Activated naive CD4-positive, alpha-beta T cell treated with anti-CD3 and anti-CD28 coated beads, Interleukin-2, amount 50 U/mL, for 24 hours (primary cell): ENCODE data around the gene ADCY9.
"Not testable (repeated sequence)": the region's sequence is repeated elsewhere in the genome, so short reads cannot be mapped to it uniquely, and the experiment has no call there.

ENCODE experiments used
- H3K27ac Mint-ChIP-seq: one replicate; pipeline ENCODE4 v1.8.0; 2021; ENCODE audit warnings: mild to moderate bottlenecking, mixed read lengths
- H3K27me3 Mint-ChIP-seq: one replicate; pipeline ENCODE4 v1.8.0; 2021; ENCODE audit warnings: mixed read lengths
- H3K36me3 Mint-ChIP-seq: one replicate; pipeline ENCODE4 v1.8.0; 2021; ENCODE audit warnings: mixed read lengths
- H3K4me1 Mint-ChIP-seq: one replicate; pipeline ENCODE4 v1.8.0; 2021; ENCODE audit warnings: mixed read lengths
- H3K4me3 Mint-ChIP-seq: one replicate; pipeline ENCODE4 v1.8.0; 2021; ENCODE audit warnings: mild to moderate bottlenecking, mixed read lengths
- H3K9me3 Mint-ChIP-seq: one replicate; pipeline ENCODE4 v1.8.0; 2021; ENCODE audit warnings: mixed read lengths

ADCY9 gene

GRCh38 chr16:4048481-4048880 lies 67.8 kb downstream of the ADCY9 start:
- no peak overlapping the region for H3K27ac Mint-ChIP-seq
- H3K4me3 Mint-ChIP-seq = no peak overlapping the region
- H3K36me3 Mint-ChIP-seq = no peaks in the 10 kb centered on the region
- H3K9me3 Mint-ChIP-seq = no peaks in the 10 kb centered on the region
- H3K4me1 Mint-ChIP-seq = peaks cover 8% of the 10 kb centered on the region
- H3K27me3 Mint-ChIP-seq = no peaks in the 10 kb centered on the region

GRCh38 chr16:4046221-4046620 lies 70.0 kb downstream of the ADCY9 start:
- H3K27me3 Mint-ChIP-seq = no peaks in the 10 kb centered on the region
- H3K36me3 Mint-ChIP-seq = no peaks in the 10 kb centered on the region
- peaks cover 8% of the 10 kb centered on the region for H3K4me1 Mint-ChIP-seq
- no peaks in the 10 kb centered on the region for H3K9me3 Mint-ChIP-seq
- no peak overlapping the region for H3K4me3 Mint-ChIP-seq
- H3K27ac Mint-ChIP-seq = no peak overlapping the region

GRCh38 chr16:4045561-4045960 lies 70.7 kb downstream of the ADCY9 start:
- H3K36me3 Mint-ChIP-seq, H3K9me3 Mint-ChIP-seq, H3K4me3 Mint-ChIP-seq, H3K27me3 Mint-ChIP-seq, H3K27ac Mint-ChIP-seq, H3K4me1 Mint-ChIP-seq: not testable (repeated sequence)

GRCh38 chr16:4042581-4042980 lies 73.7 kb downstream of the ADCY9 start:
- Mint-ChIP-seq H3K9me3 (no peaks in the 10 kb centered on the region), H3K36me3 (peaks cover 3% of the 10 kb centered on the region), H3K27ac (no peak overlapping the region), H3K4me3 (no peak overlapping the region), H3K27me3 (no peaks in the 10 kb centered on the region), H3K4me1 (peaks cover 8% of the 10 kb centered on the region)

GRCh38 chr16:4038448-4038847 lies 77.8 kb downstream of the ADCY9 start:
- H3K27me3 Mint-ChIP-seq = no peaks in the 10 kb centered on the region
- no peak overlapping the region for H3K4me3 Mint-ChIP-seq
- peaks cover 3% of the 10 kb centered on the region for H3K36me3 Mint-ChIP-seq
- no peaks in the 10 kb centered on the region for H3K9me3 Mint-ChIP-seq
- H3K4me1 Mint-ChIP-seq = no peaks in the 10 kb centered on the region
- H3K27ac Mint-ChIP-seq = no peak overlapping the region

GRCh38 chr16:4036952-4037351 lies 79.3 kb downstream of the ADCY9 start:
- not testable (repeated sequence) for H3K27me3 Mint-ChIP-seq, H3K4me3 Mint-ChIP-seq, H3K9me3 Mint-ChIP-seq, H3K4me1 Mint-ChIP-seq, H3K27ac Mint-ChIP-seq, H3K36me3 Mint-ChIP-seq

- H3K4me1 Mint-ChIP-seq = peaks cover 8% of the 10 kb centered on the region
- H3K4me3 Mint-ChIP-seq = no peak overlapping the region
- H3K27ac Mint-ChIP-seq = no peak overlapping the region
- peaks cover 3% of the 10 kb centered on the region for H3K36me3 Mint-ChIP-seq
- no peaks in the 10 kb centered on the region for H3K27me3 Mint-ChIP-seq
- no peaks in the 10 kb centered on the region for H3K9me3 Mint-ChIP-seq
Measured at GRCh38 chr16:4034963-4035362, 81.3 kb downstream of the ADCY9 start.

- Mint-ChIP-seq H3K36me3 (peaks cover 4% of the 10 kb centered on the region), H3K27ac (no peak overlapping the region), H3K4me3 (no peak overlapping the region), H3K9me3 (no peaks in the 10 kb centered on the region), H3K27me3 (no peaks in the 10 kb centered on the region), H3K4me1 (peaks cover 10% of the 10 kb centered on the region)
Measured at GRCh38 chr16:4033951-4034350, 82.3 kb downstream of the ADCY9 start.

GRCh38 chr16:4032768-4033167 lies 83.5 kb downstream of the ADCY9 start:
- Mint-ChIP-seq H3K4me3 (no peak overlapping the region), H3K27ac (no peak overlapping the region), H3K36me3 (peaks cover 1% of the 10 kb centered on the region), H3K9me3 (no peaks in the 10 kb centered on the region), H3K27me3 (no peaks in the 10 kb centered on the region), H3K4me1 (peaks cover 10% of the 10 kb centered on the region)

- H3K9me3 Mint-ChIP-seq = no peaks in the 10 kb centered on the region
- H3K36me3 Mint-ChIP-seq = peaks cover 1% of the 10 kb centered on the region
- H3K4me1 Mint-ChIP-seq = peaks cover 10% of the 10 kb centered on the region
- H3K27ac Mint-ChIP-seq = no peak overlapping the region
- H3K27me3 Mint-ChIP-seq = no peaks in the 10 kb centered on the region
- no peak overlapping the region for H3K4me3 Mint-ChIP-seq
Measured at GRCh38 chr16:4028144-4028543, 88.1 kb downstream of the ADCY9 start.

- Mint-ChIP-seq H3K27ac (no peak overlapping the region), H3K9me3 (no peaks in the 10 kb centered on the region), H3K27me3 (no peaks in the 10 kb centered on the region), H3K4me1 (peaks cover 10% of the 10 kb centered on the region), H3K4me3 (no peak overlapping the region), H3K36me3 (peaks cover 1% of the 10 kb centered on the region)
Measured at GRCh38 chr16:4026854-4027253, 89.4 kb downstream of the ADCY9 start.

GRCh38 chr16:4025428-4025827 lies 90.8 kb downstream of the ADCY9 start:
- Mint-ChIP-seq H3K4me1 (peaks cover 4% of the 10 kb centered on the region), H3K27ac (no peak overlapping the region), H3K9me3 (no peaks in the 10 kb centered on the region), H3K27me3 (no peaks in the 10 kb centered on the region), H3K4me3 (no peak overlapping the region), H3K36me3 (peaks cover 1% of the 10 kb centered on the region)

GRCh38 chr16:4021916-4022315 lies 94.3 kb downstream of the ADCY9 start:
- H3K27me3 Mint-ChIP-seq = no peaks in the 10 kb centered on the region
- no peaks in the 10 kb centered on the region for H3K9me3 Mint-ChIP-seq
- H3K4me3 Mint-ChIP-seq = no peak overlapping the region

GRCh38 chr16:4021070-4021779 lies 95.0 kb downstream of the ADCY9 start:
- Mint-ChIP-seq H3K27me3 (no peaks in the 10 kb centered on the region), H3K4me3 (no peak overlapping the region), H3K36me3 (no peaks in the 10 kb centered on the region), H3K9me3 (no peaks in the 10 kb centered on the region), H3K27ac (peak overlapping the region; percentile 51), H3K4me1 (peaks cover 11% of the 10 kb centered on the region)

More at GRCh38 chr16:4021916-4022315, 94.3 kb downstream of the ADCY9 start:
- Mint-ChIP-seq H3K4me1 (peaks cover 6% of the 10 kb centered on the region), H3K27ac (no peak overlapping the region), H3K36me3 (no peaks in the 10 kb centered on the region)

GRCh38 chr16:4019371-4019791 lies 96.9 kb downstream of the ADCY9 start:
- Mint-ChIP-seq H3K36me3 (no peaks in the 10 kb centered on the region), H3K4me3 (peak overlapping the region; percentile 12), H3K9me3 (no peaks in the 10 kb centered on the region), H3K27ac (peak overlapping the region; percentile 31), H3K4me1 (peaks cover 14% of the 10 kb centered on the region), H3K27me3 (no peaks in the 10 kb centered on the region)

GRCh38 chr16:4018391-4018790 lies 97.9 kb downstream of the ADCY9 start:
- no peak overlapping the region for H3K4me3 Mint-ChIP-seq
- H3K27ac Mint-ChIP-seq = no peak overlapping the region
- no peaks in the 10 kb centered on the region for H3K27me3 Mint-ChIP-seq

GRCh38 chr16:4017807-4018206 lies 98.4 kb downstream of the ADCY9 start:
- no peaks in the 10 kb centered on the region for H3K9me3 Mint-ChIP-seq
- H3K4me1 Mint-ChIP-seq = peaks cover 14% of the 10 kb centered on the region

More at GRCh38 chr16:4018391-4018790, 97.9 kb downstream of the ADCY9 start:
- Mint-ChIP-seq H3K4me1 (peaks cover 14% of the 10 kb centered on the region), H3K36me3 (no peaks in the 10 kb centered on the region), H3K9me3 (no peaks in the 10 kb centered on the region)

More at GRCh38 chr16:4017807-4018206, 98.4 kb downstream of the ADCY9 start:
- Mint-ChIP-seq H3K27me3 (no peaks in the 10 kb centered on the region), H3K4me3 (no peak overlapping the region), H3K27ac (no peak overlapping the region), H3K36me3 (no peaks in the 10 kb centered on the region)
